ENCODE results near the gene PPP1R9B.
A peak's percentile ranks its signal among the peaks of the same experiment; 100 is the strongest.

Gene PPP1R9B

DNA sequence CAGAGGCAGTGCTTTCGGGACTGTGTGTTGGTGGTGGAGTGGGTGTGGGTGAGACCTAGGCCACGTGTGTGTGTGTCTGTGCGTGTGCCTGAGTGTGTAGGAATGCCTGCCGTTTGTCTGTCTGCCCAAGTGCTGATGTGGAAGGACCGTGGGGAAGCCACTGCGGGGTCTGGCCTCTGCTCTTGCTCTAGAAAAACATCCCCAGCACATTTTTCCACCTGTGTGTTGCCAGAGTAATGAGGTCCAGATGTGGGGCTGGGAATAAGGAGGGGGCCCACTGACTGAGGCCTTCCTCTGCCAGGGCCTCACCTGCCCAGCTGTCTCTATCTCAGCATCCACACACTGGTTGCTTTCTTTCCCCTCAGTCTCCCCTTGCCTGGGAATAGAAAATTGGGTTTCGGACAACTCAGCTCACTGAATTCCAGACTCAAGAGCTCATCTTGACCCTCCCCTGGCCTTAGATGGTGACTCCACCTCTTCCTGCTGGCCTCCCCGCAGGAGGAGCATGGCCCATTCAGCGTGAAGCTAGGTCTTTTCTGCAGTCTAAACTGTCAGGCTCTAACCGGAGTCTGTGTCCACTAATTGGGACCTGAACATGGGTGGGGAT lies 23.0 kb upstream of the PPP1R9B start:
- no peak overlapping the region for H4K8ac ChIP-seq (ENCODE audit: low read depth, low read length)
- no peak overlapping the region for H3K27ac ChIP-seq (replicated peaks; ENCODE audit: low read length)
- peak overlapping the region; percentile 29 for H3K18ac ChIP-seq (ENCODE audit: low read length)
- no peak overlapping the region for H3K9ac ChIP-seq (ENCODE audit: low read depth, low read length, poor library complexity)
- H3K36me3 ChIP-seq (replicated peaks in 1 of 2; ENCODE audit: control insufficient read depth in 2 of 2, insufficient read depth in 2 of 2, low read length in 2 of 2), result no peaks in the 10 kb centered on the region
- H2AFZ ChIP-seq (ENCODE audit: low read length), result peak overlapping the region; percentile 79
- no peak overlapping the region for H3K23ac ChIP-seq (ENCODE audit: low read depth, low read length, poor library complexity)
- H3K4me1 ChIP-seq (ENCODE audit: control insufficient read depth in 2 of 2, insufficient read depth in 1 of 2, low read depth in 1 of 2, low read length in 2 of 2), result peaks cover 16 to 24% of the 10 kb centered on the region in 2 donors
- no CpG with 5 or more reads among the region's 10 CpGs for WGBS, 2 donors (ENCODE audit: extremely low coverage in 2 of 2, insufficient read length in 2 of 2, insufficient replicate concordance in 1 of 2)
- H2BK15ac ChIP-seq (ENCODE audit: low read length), result peak overlapping the region; percentile 23
- no peak overlapping the region for H4K91ac ChIP-seq (ENCODE audit: low read depth, low read length, poor library complexity)
- no peak for DNase-seq (ENCODE audit: low spot score)
- H3K9me3 ChIP-seq (replicated peaks in 1 of 2; ENCODE audit: control insufficient read depth in 2 of 2, insufficient read depth in 1 of 2, low read depth in 1 of 2, low read length in 2 of 2), result no peaks in the 10 kb centered on the region
- H3K27me3 ChIP-seq (ENCODE audit: control insufficient read depth in 3 of 3, insufficient read depth in 3 of 3, low read depth in 1 of 3, low read length in 3 of 3), result no peaks in the 10 kb centered on the region
- H2BK12ac ChIP-seq (ENCODE audit: low read length), result no peak overlapping the region
- no peak overlapping the region for H3K4me3 ChIP-seq (ENCODE audit: low read length in 2 of 2)
- no peak overlapping the region for H3K4ac ChIP-seq (ENCODE audit: low read length)
- H3K4me2 ChIP-seq (ENCODE audit: insufficient read depth, low read length, poor library complexity, severe bottlenecking), result no peak overlapping the region
- H2BK120ac ChIP-seq (ENCODE audit: low read depth, low read length), result no peak overlapping the region
- no peak overlapping the region for H3K14ac ChIP-seq (ENCODE audit: low read length)
- no peak overlapping the region for H2BK5ac ChIP-seq (ENCODE audit: low read length)
- H3K79me1 ChIP-seq (ENCODE audit: low read depth, low read length), result peaks cover 2% of the 10 kb centered on the region
- H2AK5ac ChIP-seq (ENCODE audit: low read depth, low read length), result no peak overlapping the region

- Histone ChIP-seq H2BK12ac (ENCODE audit: low read length) (no peak overlapping the region), H4K8ac (ENCODE audit: low read depth, low read length) (no peak overlapping the region), H3K9ac (ENCODE audit: low read depth, low read length, poor library complexity) (no peak overlapping the region), H3K23ac (ENCODE audit: low read depth, low read length, poor library complexity) (no peak overlapping the region), H4K91ac (ENCODE audit: low read depth, low read length, poor library complexity) (no peak overlapping the region), H2AFZ (ENCODE audit: low read length) (peak overlapping the region; percentile 79), H3K79me1 (ENCODE audit: low read depth, low read length) (peaks cover 2% of the 10 kb centered on the region), H3K4ac (ENCODE audit: low read length) (no peak overlapping the region), H2AK5ac (ENCODE audit: low read depth, low read length) (no peak overlapping the region), H3K18ac (ENCODE audit: low read length) (peak overlapping the region; percentile 29), H2BK5ac (ENCODE audit: low read length) (no peak overlapping the region), H2BK120ac (ENCODE audit: low read depth, low read length) (no peak overlapping the region), H3K27me3 (ENCODE audit: control insufficient read depth in 3 of 3, insufficient read depth in 3 of 3, low read depth in 1 of 3, low read length in 3 of 3) (no peaks in the 10 kb centered on the region), H3K9me3 (replicated peaks in 1 of 2; ENCODE audit: control insufficient read depth in 2 of 2, insufficient read depth in 1 of 2, low read depth in 1 of 2, low read length in 2 of 2) (no peaks in the 10 kb centered on the region), H3K4me2 (ENCODE audit: insufficient read depth, low read length, poor library complexity, severe bottlenecking) (no peak overlapping the region), H2BK15ac (ENCODE audit: low read length) (peak overlapping the region; percentile 23), H3K36me3 (replicated peaks in 1 of 2; ENCODE audit: control insufficient read depth in 2 of 2, insufficient read depth in 2 of 2, low read length in 2 of 2) (no peaks in the 10 kb centered on the region), H3K27ac (replicated peaks; ENCODE audit: low read length) (no peak overlapping the region), H3K4me1 (ENCODE audit: control insufficient read depth in 2 of 2, insufficient read depth in 1 of 2, low read depth in 1 of 2, low read length in 2 of 2) (peaks cover 10 to 19% of the 10 kb centered on the region in 2 donors), H3K14ac (ENCODE audit: low read length) (no peak overlapping the region), H3K4me3 (ENCODE audit: low read length in 2 of 2) (no peak overlapping the region)
- WGBS, 2 donors (ENCODE audit: extremely low coverage in 2 of 2, insufficient read length in 2 of 2, insufficient replicate concordance in 1 of 2), result no CpG with 5 or more reads among the region's 6 CpGs
- DNase-seq (ENCODE audit: low spot score), result no peak
These were observed 22.5 kb upstream of the PPP1R9B start for GRCh38 chr17:50172936-50173334.

GRCh38 chr17:50172130-50172529 lies 21.7 kb upstream of the PPP1R9B start:
- H3K4me2 ChIP-seq (ENCODE audit: insufficient read depth, low read length, poor library complexity, severe bottlenecking), result no peak overlapping the region
- no peak overlapping the region for H4K8ac ChIP-seq (ENCODE audit: low read depth, low read length)
- H2BK12ac ChIP-seq (ENCODE audit: low read length), result peak overlapping the region; percentile 47
- H2BK5ac ChIP-seq (ENCODE audit: low read length), result no peak overlapping the region
- H3K4me1 ChIP-seq (ENCODE audit: control insufficient read depth in 2 of 2, insufficient read depth in 1 of 2, low read depth in 1 of 2, low read length in 2 of 2), result peaks cover 7 to 11% of the 10 kb centered on the region in 2 donors
- no CpG with 5 or more reads among the region's 11 CpGs for WGBS, 2 donors (ENCODE audit: extremely low coverage in 2 of 2, insufficient read length in 2 of 2, insufficient replicate concordance in 1 of 2)
- no peak overlapping the region for H3K23ac ChIP-seq (ENCODE audit: low read depth, low read length, poor library complexity)
- H3K27ac ChIP-seq (replicated peaks; ENCODE audit: low read length), result no peak overlapping the region
- no peak overlapping the region for H3K4ac ChIP-seq (ENCODE audit: low read length)
- peak overlapping the region; percentile 91 for H2AK5ac ChIP-seq (ENCODE audit: low read depth, low read length)
- H3K79me1 ChIP-seq (ENCODE audit: low read depth, low read length), result peaks cover 1% of the 10 kb centered on the region
- no peak overlapping the region for H2AFZ ChIP-seq (ENCODE audit: low read length)
- H3K36me3 ChIP-seq (replicated peaks in 1 of 2; ENCODE audit: control insufficient read depth in 2 of 2, insufficient read depth in 2 of 2, low read length in 2 of 2), result no peaks in the 10 kb centered on the region
- H3K4me3 ChIP-seq (ENCODE audit: low read length in 2 of 2), result no peak overlapping the region
- peak overlapping the region; percentile 61 for H2BK15ac ChIP-seq (ENCODE audit: low read length)
- H3K27me3 ChIP-seq (ENCODE audit: control insufficient read depth in 3 of 3, insufficient read depth in 3 of 3, low read depth in 1 of 3, low read length in 3 of 3), result peaks cover 0 to 3% (median 0%) of the 10 kb centered on the region in 3 experiments
- no peak overlapping the region for H4K91ac ChIP-seq (ENCODE audit: low read depth, low read length, poor library complexity)
- peak overlapping the region; percentile 52 for H2BK120ac ChIP-seq (ENCODE audit: low read depth, low read length)
- H3K18ac ChIP-seq (ENCODE audit: low read length), result peak overlapping the region; percentile 2
- H3K9me3 ChIP-seq (replicated peaks in 1 of 2; ENCODE audit: control insufficient read depth in 2 of 2, insufficient read depth in 1 of 2, low read depth in 1 of 2, low read length in 2 of 2), result no peaks in the 10 kb centered on the region
- peak overlapping the region; percentile 13 for H3K9ac ChIP-seq (ENCODE audit: low read depth, low read length, poor library complexity)
- no peak for DNase-seq (ENCODE audit: low spot score)
- H3K14ac ChIP-seq (ENCODE audit: low read length), result no peak overlapping the region

GRCh38 chr17:50171371-50172071 lies 21.0 kb upstream of the PPP1R9B start:
- no peaks in the 10 kb centered on the region for H3K79me1 ChIP-seq (ENCODE audit: low read depth, low read length)

More at GRCh38 chr17:50171371-50172071, 21.0 kb upstream of the PPP1R9B start:
- H3K36me3 ChIP-seq (replicated peaks in 1 of 2; ENCODE audit: control insufficient read depth in 2 of 2, insufficient read depth in 2 of 2, low read length in 2 of 2), result no peaks in the 10 kb centered on the region
- H2AFZ ChIP-seq (ENCODE audit: low read length), result no peak overlapping the region
- no peak overlapping the region for H3K9ac ChIP-seq (ENCODE audit: low read depth, low read length, poor library complexity)
- H3K4me3 ChIP-seq (ENCODE audit: low read length in 2 of 2), result no peak overlapping the region
- WGBS, 2 donors (ENCODE audit: extremely low coverage in 2 of 2, insufficient read length in 2 of 2, insufficient replicate concordance in 1 of 2), result no CpG with 5 or more reads among the region's 17 CpGs
- peaks cover 0 to 6% (median 0%) of the 10 kb centered on the region in 3 experiments for H3K27me3 ChIP-seq (ENCODE audit: control insufficient read depth in 3 of 3, insufficient read depth in 3 of 3, low read depth in 1 of 3, low read length in 3 of 3)
- H2AK5ac ChIP-seq (ENCODE audit: low read depth, low read length), result peak overlapping the region; percentile 91
- no peak for DNase-seq (ENCODE audit: low spot score)
- H3K27ac ChIP-seq (replicated peaks; ENCODE audit: low read length), result no peak overlapping the region
- H4K91ac ChIP-seq (ENCODE audit: low read depth, low read length, poor library complexity), result peak overlapping the region; percentile 32
- peak overlapping the region; percentile 52 for H3K18ac ChIP-seq (ENCODE audit: low read length)
- H3K9me3 ChIP-seq (replicated peaks in 1 of 2; ENCODE audit: control insufficient read depth in 2 of 2, insufficient read depth in 1 of 2, low read depth in 1 of 2, low read length in 2 of 2), result no peaks in the 10 kb centered on the region
- no peak overlapping the region for H3K4me2 ChIP-seq (ENCODE audit: insufficient read depth, low read length, poor library complexity, severe bottlenecking)
- H3K4ac ChIP-seq (ENCODE audit: low read length), result no peak overlapping the region
- H3K4me1 ChIP-seq (ENCODE audit: control insufficient read depth in 2 of 2, insufficient read depth in 1 of 2, low read depth in 1 of 2, low read length in 2 of 2), result peaks cover 6 to 7% of the 10 kb centered on the region in 2 donors
- peak overlapping the region; percentile 61 for H2BK15ac ChIP-seq (ENCODE audit: low read length)
- peak overlapping the region; percentile 75 for H3K23ac ChIP-seq (ENCODE audit: low read depth, low read length, poor library complexity)
- peak overlapping the region; percentile 47 for H2BK12ac ChIP-seq (ENCODE audit: low read length)
- no peak overlapping the region for H4K8ac ChIP-seq (ENCODE audit: low read depth, low read length)
- peak overlapping the region; percentile 52 for H2BK120ac ChIP-seq (ENCODE audit: low read depth, low read length)
- no peak overlapping the region for H2BK5ac ChIP-seq (ENCODE audit: low read length)
- peak overlapping the region; percentile 73 for H3K14ac ChIP-seq (ENCODE audit: low read length)

All from neuronal stem cell (in vitro differentiated cells).